GM12875 (cell line): ENCODE measurements around the gene STEAP3.

Experiments used
- H3K4me3 ChIP-seq: one replicate; pipeline ENCODE4 v1.5.1; 2011; ENCODE audit warnings: low read depth, low read length, control low read depth
- TF ChIP-seq, protein P1 (sequence below): IDR thresholded peaks from 2 replicates; pipeline ENCODE4 v1.5.1; 2011; ENCODE audit warnings: low read depth, mild to moderate bottlenecking, control low read depth, inconsistent platforms, low read length, moderate library complexity, borderline replicate concordance; ENCODE audit not compliant: insufficient read depth

The STEAP3 gene

DNA sequence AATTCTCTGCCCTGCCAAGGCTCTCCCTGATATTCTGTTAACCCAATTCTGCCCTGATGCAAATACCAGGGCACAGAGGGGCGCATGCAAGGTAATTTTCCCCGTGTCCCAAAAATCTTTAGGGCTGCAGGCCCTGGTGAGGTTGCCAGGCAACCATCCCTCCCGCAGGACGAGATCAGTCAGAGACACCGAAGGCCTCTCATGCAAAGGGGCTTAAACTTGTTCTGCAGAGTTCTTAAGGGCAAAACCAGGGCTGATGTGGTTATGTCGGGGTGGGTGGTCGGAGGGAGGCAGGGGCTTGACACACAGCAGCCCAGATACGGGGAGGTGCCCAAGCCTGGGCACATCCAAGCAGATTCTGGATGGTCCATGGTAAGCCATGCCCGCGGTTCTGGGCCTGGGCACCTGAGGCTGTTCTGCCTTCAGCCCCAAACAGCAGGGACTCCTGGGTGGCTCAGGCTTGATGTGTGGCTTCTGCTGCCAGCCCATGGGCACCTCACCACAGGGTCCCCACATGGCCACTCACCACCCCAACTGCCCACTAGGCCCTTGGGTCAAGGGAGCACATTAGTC lies 27.2 kb downstream of the STEAP3 start:
- no peak overlapping the region for H3K4me3 ChIP-seq
- TF ChIP-seq, protein P1, sequence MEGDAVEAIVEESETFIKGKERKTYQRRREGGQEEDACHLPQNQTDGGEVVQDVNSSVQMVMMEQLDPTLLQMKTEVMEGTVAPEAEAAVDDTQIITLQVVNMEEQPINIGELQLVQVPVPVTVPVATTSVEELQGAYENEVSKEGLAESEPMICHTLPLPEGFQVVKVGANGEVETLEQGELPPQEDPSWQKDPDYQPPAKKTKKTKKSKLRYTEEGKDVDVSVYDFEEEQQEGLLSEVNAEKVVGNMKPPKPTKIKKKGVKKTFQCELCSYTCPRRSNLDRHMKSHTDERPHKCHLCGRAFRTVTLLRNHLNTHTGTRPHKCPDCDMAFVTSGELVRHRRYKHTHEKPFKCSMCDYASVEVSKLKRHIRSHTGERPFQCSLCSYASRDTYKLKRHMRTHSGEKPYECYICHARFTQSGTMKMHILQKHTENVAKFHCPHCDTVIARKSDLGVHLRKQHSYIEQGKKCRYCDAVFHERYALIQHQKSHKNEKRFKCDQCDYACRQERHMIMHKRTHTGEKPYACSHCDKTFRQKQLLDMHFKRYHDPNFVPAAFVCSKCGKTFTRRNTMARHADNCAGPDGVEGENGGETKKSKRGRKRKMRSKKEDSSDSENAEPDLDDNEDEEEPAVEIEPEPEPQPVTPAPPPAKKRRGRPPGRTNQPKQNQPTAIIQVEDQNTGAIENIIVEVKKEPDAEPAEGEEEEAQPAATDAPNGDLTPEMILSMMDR: no peak

DNA sequence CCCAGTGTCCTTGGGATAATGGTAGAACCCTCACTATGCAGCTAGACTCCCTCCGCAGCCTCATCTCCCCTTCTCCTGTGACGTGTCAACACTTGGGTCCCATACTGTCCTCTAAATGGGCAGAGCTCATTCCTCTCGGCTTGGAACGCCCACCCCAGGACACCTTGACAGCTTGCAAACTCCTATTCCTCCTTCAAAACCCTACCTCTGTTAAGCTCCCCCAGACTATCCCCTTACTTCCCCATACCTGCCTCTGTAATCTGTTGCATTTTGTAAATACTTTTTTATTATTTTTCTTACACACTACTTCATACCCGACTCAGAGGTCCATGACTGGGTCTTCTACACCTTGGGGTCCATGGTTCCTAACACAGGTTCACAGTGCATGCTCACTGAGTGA lies 28.0 kb downstream of the STEAP3 start:
- no peak overlapping the region for H3K4me3 ChIP-seq
- TF ChIP-seq, protein P1: no peak

DNA sequence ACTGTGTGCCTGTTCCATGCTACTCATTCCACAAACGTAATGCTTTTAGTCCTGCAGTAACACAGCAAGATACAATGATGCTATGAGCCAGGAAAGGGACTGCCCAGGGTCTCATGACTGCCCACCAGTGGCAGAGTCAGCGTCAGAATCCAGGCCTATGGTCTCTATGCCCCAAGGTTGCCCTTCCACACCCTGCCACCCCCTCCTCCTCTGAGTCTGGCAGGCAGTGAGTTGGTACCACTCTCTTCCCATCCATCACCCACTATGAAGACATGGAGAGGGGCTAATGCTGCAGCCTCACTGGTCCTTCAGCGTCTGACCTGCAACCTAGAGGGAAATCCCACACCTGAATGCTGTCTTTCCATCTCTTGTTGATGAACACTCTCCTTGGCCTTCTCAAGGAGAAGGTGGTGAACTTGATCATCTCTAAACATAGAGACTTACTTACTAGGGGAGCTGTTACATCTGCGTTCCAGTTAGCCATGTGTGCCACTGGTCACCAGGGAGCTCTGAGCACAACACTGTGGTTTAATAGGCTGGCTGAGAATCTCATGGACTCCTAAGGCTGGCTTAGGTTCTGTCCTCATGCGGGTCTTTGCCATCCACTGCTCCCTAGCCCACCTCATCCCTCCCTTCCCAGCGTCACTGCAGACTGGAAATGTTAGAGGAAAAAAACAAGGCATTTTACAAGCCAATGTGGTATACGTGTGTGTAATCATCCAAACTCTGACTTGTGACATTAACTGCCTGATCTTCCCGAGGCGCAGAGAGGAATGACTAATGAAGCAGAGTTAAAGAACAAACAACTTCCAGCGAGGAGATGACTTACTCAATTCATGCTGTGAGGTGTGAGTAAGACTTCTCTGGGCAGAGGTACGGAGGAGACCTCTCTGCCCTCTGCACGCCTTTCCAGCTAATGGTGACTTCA lies 28.8 kb downstream of the STEAP3 start:
- H3K4me3 ChIP-seq: no peak overlapping the region
- TF ChIP-seq, protein P1: no peak

DNA sequence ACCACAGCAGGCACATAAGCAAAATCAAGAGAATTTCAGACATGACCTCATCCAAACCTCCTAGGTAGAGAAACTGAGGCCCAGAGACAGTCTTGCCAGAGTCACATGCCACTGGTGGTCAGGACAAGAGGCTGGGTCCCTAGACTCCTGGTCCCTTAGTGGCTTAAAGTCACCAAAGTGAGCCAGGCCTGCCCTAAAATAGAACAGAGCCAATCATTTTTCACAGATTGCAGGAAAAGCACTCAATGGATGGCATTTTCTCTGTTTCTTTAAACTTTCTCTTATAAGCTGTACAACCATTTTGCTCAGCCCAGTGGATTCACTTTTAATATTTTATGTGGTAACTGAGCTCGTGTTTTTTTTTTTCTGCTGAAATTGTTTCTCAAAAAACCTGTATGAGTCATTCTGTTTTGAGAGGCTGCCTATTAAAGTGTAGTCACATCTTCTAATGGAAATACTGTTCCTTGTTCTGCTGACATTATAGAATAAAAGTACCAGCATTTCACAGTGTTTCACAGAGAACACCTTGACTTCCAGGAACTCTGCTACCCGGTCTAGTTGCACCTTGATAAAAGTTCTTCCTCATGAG lies 29.6 kb downstream of the STEAP3 start:
- TF ChIP-seq, protein P1: no peak
- no peak overlapping the region for H3K4me3 ChIP-seq

DNA sequence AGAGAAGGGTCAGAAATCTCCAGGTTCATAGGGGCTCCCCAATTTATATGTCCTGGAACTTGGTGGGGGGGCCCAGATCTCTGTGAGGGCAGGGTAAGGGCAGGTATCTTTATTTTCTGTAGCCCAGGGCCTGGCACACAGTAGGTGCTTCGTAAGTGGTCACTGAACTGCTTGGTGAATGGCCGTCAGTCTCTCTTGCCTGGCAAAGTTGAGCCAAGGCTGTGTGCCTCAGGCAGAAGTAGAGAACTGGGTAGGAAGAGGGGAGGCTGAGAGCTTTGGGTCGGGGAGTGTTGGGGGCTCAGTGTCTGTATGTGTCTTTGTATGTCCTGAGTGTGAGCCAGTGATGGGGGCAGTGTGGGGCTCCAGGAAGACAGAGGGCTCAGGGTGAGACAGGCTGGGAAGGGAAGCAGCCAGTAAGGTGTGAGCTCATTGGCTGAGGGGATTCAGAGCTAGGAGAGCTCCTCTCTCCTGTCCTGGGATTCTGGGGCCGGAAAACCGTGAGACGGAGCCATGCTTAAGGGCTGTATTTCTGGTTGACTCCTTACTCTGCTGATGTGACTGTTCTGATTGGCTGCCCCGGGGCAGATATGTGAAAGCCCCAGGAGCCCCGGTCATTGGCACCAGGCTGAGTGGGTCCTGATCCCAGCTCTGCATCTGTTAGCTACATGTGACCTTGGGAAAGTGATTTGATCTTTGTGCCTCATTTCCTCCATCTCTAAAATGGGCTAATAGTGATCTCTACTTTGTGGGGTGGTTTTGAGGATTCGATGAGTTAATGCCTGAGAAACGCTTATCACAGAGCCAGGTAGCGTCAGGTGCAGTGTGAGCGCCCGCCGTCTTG lies 30.3 kb downstream of the STEAP3 start:
- no peak overlapping the region for H3K4me3 ChIP-seq
- TF ChIP-seq, protein P1: no peak

DNA sequence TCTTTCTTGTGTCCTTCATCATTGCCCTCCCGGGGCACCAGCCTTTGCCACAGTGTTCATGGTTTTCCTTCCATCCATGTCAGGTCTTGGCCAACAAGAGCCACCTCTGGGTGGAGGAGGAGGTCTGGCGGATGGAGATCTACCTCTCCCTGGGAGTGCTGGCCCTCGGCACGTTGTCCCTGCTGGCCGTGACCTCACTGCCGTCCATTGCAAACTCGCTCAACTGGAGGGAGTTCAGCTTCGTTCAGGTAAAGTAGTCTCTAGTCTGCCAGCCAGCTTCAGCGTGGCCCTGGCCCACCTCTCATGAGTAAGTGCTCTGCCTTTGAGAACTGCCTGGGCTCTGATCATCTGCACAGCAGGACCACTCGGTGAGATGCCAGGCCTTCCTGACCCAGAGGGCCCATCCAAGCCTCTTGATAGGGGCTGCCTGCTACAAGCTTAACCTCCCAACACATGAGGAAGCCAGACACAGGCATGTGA lies 31.0 kb downstream of the STEAP3 start:
- TF ChIP-seq, protein P1: no peak
- H3K4me3 ChIP-seq: no peak overlapping the region
